GM12891 (cell line): ENCODE measurements around the gene LASP1NB.
"Not testable (repeated sequence)": the region's sequence is repeated elsewhere in the genome, so short reads cannot be mapped to it uniquely, and the experiment has no call there.

ENCODE experiments used
- PAX5 ChIP-seq: IDR thresholded peaks from 2 replicates; pipeline ENCODE4 v1.6.1; 2011; ENCODE audit warnings: low read length, moderate library complexity, mild to moderate bottlenecking; ENCODE audit not compliant: insufficient read depth, severe bottlenecking
- POLR2A ChIP-seq: IDR thresholded peaks from 2 replicates; pipeline ENCODE4 v1.6.1; 2011; ENCODE audit warnings: low read depth, low read length, control low read depth
- POLR2AphosphoS5 ChIP-seq: IDR thresholded peaks from 2 replicates; pipeline ENCODE4 v1.6.1; 2011; ENCODE audit warnings: low read depth, low read length, control low read depth
- POU2F2 ChIP-seq: IDR thresholded peaks from 2 replicates; pipeline ENCODE4 v1.6.1; 2011; ENCODE audit warnings: low read depth, mild to moderate bottlenecking, control low read depth, low read length, moderate library complexity
- SPI1 ChIP-seq: IDR thresholded peaks from 2 replicates; pipeline ENCODE4 v1.6.1; 2011; ENCODE audit warnings: low read depth, low read length, control low read depth
- TAF1 ChIP-seq: IDR thresholded peaks from 2 replicates; pipeline ENCODE4 v1.6.1; 2011; ENCODE audit warnings: low read depth, low read length, control low read depth

- not testable (repeated sequence) for TF ChIP-seq POLR2AphosphoS5, POLR2A, TAF1, SPI1, PAX5, POU2F2
Measured at GRCh38 chr17:38976187-38976551, 50.8 kb downstream of the LASP1NB start.
